ENCODE results near the gene TUBA1B.

Gene TUBA1B

GRCh38 chr12:49094975-49095365 lies 36.2 kb downstream of the TUBA1B start:
- no peak overlapping the region for H3K18ac ChIP-seq (ENCODE audit: low read depth in 1 of 2, low read length in 2 of 2)
- no peak overlapping the region for H3K27ac ChIP-seq (ENCODE audit: low read length, poor library complexity, severe bottlenecking)
- H3K9ac ChIP-seq (ENCODE audit: low read length), result no peak overlapping the region
- no peak overlapping the region for H3K4ac ChIP-seq (ENCODE audit: low read depth in 1 of 2, low read length in 2 of 2)
- no peak overlapping the region for H4K91ac ChIP-seq (ENCODE audit: low read length)
- H3K23ac ChIP-seq (ENCODE audit: low read length in 2 of 2), result no peak overlapping the region
- no peak overlapping the region for H2BK120ac ChIP-seq (ENCODE audit: low read depth, low read length)
- H3K9me3 ChIP-seq (ENCODE audit: control insufficient read depth, low read length), result no peaks in the 10 kb centered on the region
- peaks cover 28% of the 10 kb centered on the region for H3K4me1 ChIP-seq (ENCODE audit: control insufficient read depth, insufficient read depth, low read depth, low read length)
- H3K4me2 ChIP-seq (ENCODE audit: low read length, poor library complexity, severe bottlenecking), result no peak overlapping the region
- H2BK15ac ChIP-seq (ENCODE audit: low read depth, poor library complexity, severe bottlenecking), result no peak overlapping the region
- H2BK12ac ChIP-seq (ENCODE audit: low read length in 2 of 2), result no peak overlapping the region
- H3K14ac ChIP-seq (ENCODE audit: low read length in 2 of 2), result no peak overlapping the region
- no peak overlapping the region for H3K4me3 ChIP-seq (ENCODE audit: insufficient read depth in 1 of 2, low read depth in 1 of 2, low read length in 2 of 2)
- peaks cover 54 to 58% of the 10 kb centered on the region in 2 experiments for H3K27me3 ChIP-seq (ENCODE audit: control insufficient read depth in 1 of 2, insufficient read depth in 1 of 2, low read length in 2 of 2)
- WGBS, result 84% methylated on average over 2 of the region's 2 CpGs
- H3K79me1 ChIP-seq (replicated peaks; ENCODE audit: low read length, poor library complexity, severe bottlenecking), result no peaks in the 10 kb centered on the region
- H2BK5ac ChIP-seq (ENCODE audit: low read depth, low read length, poor library complexity, severe bottlenecking), result no peak overlapping the region
- H2AFZ ChIP-seq (ENCODE audit: low read depth, low read length), result no peak overlapping the region
- DNase-seq, result no peak
- H2AK5ac ChIP-seq (ENCODE audit: low read length, severe bottlenecking), result no peak overlapping the region
- peaks cover 17 to 34% of the 10 kb centered on the region in 2 experiments for H3K36me3 ChIP-seq (ENCODE audit: control insufficient read depth in 1 of 2, insufficient read depth in 2 of 2, low read depth in 1 of 2, low read length in 2 of 2)
- H4K8ac ChIP-seq (ENCODE audit: low read length), result no peak overlapping the region

- Histone ChIP-seq H2BK12ac (ENCODE audit: low read length in 2 of 2) (no peak within 1 kb of the TSS), H3K23ac (ENCODE audit: low read length in 2 of 2) (peak within 1 kb of the TSS in 1 of 2 experiments; percentile 32), H4K91ac (ENCODE audit: low read length) (no peak within 1 kb of the TSS), H3K4me2 (ENCODE audit: low read length, poor library complexity, severe bottlenecking) (peak within 1 kb of the TSS; percentile 60), H3K27me3 (ENCODE audit: control insufficient read depth in 1 of 2, insufficient read depth in 1 of 2, low read length in 2 of 2) (peaks cover 60 to 64% of the 10 kb centered on the region in 2 experiments), H3K36me3 (ENCODE audit: control insufficient read depth in 1 of 2, insufficient read depth in 2 of 2, low read depth in 1 of 2, low read length in 2 of 2) (peaks cover 17 to 29% of the 10 kb centered on the region in 2 experiments), H3K4me1 (ENCODE audit: control insufficient read depth, insufficient read depth, low read depth, low read length) (peaks cover 33% of the 10 kb centered on the region), H3K14ac (ENCODE audit: low read length in 2 of 2) (no peak within 1 kb of the TSS), H2BK5ac (ENCODE audit: low read depth, low read length, poor library complexity, severe bottlenecking) (no peak within 1 kb of the TSS), H3K79me1 (replicated peaks; ENCODE audit: low read length, poor library complexity, severe bottlenecking) (no peaks in the 10 kb centered on the region), H3K18ac (ENCODE audit: low read depth in 1 of 2, low read length in 2 of 2) (no peak within 1 kb of the TSS), H4K8ac (ENCODE audit: low read length) (no peak within 1 kb of the TSS), H2BK120ac (ENCODE audit: low read depth, low read length) (no peak within 1 kb of the TSS), H2AFZ (ENCODE audit: low read depth, low read length) (no peak within 1 kb of the TSS), H3K27ac (ENCODE audit: low read length, poor library complexity, severe bottlenecking) (no peak within 1 kb of the TSS), H3K9ac (ENCODE audit: low read length) (no peak within 1 kb of the TSS), H3K4me3 (ENCODE audit: insufficient read depth in 1 of 2, low read depth in 1 of 2, low read length in 2 of 2) (peak within 1 kb of the TSS; percentile 16 to 53), H3K4ac (ENCODE audit: low read depth in 1 of 2, low read length in 2 of 2) (no peak within 1 kb of the TSS), H2BK15ac (ENCODE audit: low read depth, poor library complexity, severe bottlenecking) (no peak within 1 kb of the TSS), H3K9me3 (ENCODE audit: control insufficient read depth, low read length) (no peaks in the 10 kb centered on the region), H2AK5ac (ENCODE audit: low read length, severe bottlenecking) (no peak within 1 kb of the TSS)
- DNase-seq, result peak; percentile 21
- 8% methylated on average over 44 of the region's 49 CpGs for WGBS
Observed at GRCh38 chr12:49094160-49094974, 36.8 kb downstream of the TUBA1B start, which contains the start of gene DHH. DHH (minus strand) TSS chr12:49094801; CDS start chr12:49094512, 289 bp downstream.

- DNase-seq, result no peak
- Histone ChIP-seq H3K4me1 (ENCODE audit: control insufficient read depth, insufficient read depth, low read depth, low read length) (peaks cover 33% of the 10 kb centered on the region), H2AK5ac (ENCODE audit: low read length, severe bottlenecking) (no peak overlapping the region), H2AFZ (ENCODE audit: low read depth, low read length) (no peak overlapping the region), H3K4me3 (ENCODE audit: insufficient read depth in 1 of 2, low read depth in 1 of 2, low read length in 2 of 2) (peak overlapping the region; percentile 16 to 53), H3K36me3 (ENCODE audit: control insufficient read depth in 1 of 2, insufficient read depth in 2 of 2, low read depth in 1 of 2, low read length in 2 of 2) (peaks cover 17 to 24% of the 10 kb centered on the region in 2 experiments), H2BK120ac (ENCODE audit: low read depth, low read length) (no peak overlapping the region), H3K9me3 (ENCODE audit: control insufficient read depth, low read length) (no peaks in the 10 kb centered on the region), H3K23ac (ENCODE audit: low read length in 2 of 2) (peak overlapping the region in 1 of 2 experiments; percentile 32), H3K4ac (ENCODE audit: low read depth in 1 of 2, low read length in 2 of 2) (no peak overlapping the region), H4K91ac (ENCODE audit: low read length) (no peak overlapping the region), H2BK5ac (ENCODE audit: low read depth, low read length, poor library complexity, severe bottlenecking) (no peak overlapping the region), H2BK15ac (ENCODE audit: low read depth, poor library complexity, severe bottlenecking) (no peak overlapping the region), H3K27me3 (ENCODE audit: control insufficient read depth in 1 of 2, insufficient read depth in 1 of 2, low read length in 2 of 2) (peaks cover 66 to 70% of the 10 kb centered on the region in 2 experiments), H2BK12ac (ENCODE audit: low read length in 2 of 2) (no peak overlapping the region), H3K18ac (ENCODE audit: low read depth in 1 of 2, low read length in 2 of 2) (no peak overlapping the region), H3K79me1 (replicated peaks; ENCODE audit: low read length, poor library complexity, severe bottlenecking) (no peaks in the 10 kb centered on the region), H3K9ac (ENCODE audit: low read length) (no peak overlapping the region), H4K8ac (ENCODE audit: low read length) (no peak overlapping the region), H3K27ac (ENCODE audit: low read length, poor library complexity, severe bottlenecking) (no peak overlapping the region), H3K4me2 (ENCODE audit: low read length, poor library complexity, severe bottlenecking) (peak overlapping the region; percentile 60), H3K14ac (ENCODE audit: low read length in 2 of 2) (no peak overlapping the region)
- 6% methylated on average over 9 of the region's 9 CpGs for whole genome bisulfite sequencing
Observed at GRCh38 chr12:49093792-49094159, 37.4 kb downstream of the TUBA1B start.

- no peak overlapping the region for H3K23ac ChIP-seq (ENCODE audit: low read length in 2 of 2)
- peaks cover 70 to 74% of the 10 kb centered on the region in 2 experiments for H3K27me3 ChIP-seq (ENCODE audit: control insufficient read depth in 1 of 2, insufficient read depth in 1 of 2, low read length in 2 of 2)
- no peak overlapping the region for H3K4me3 ChIP-seq (ENCODE audit: insufficient read depth in 1 of 2, low read depth in 1 of 2, low read length in 2 of 2)
- H2BK15ac ChIP-seq (ENCODE audit: low read depth, poor library complexity, severe bottlenecking), result no peak overlapping the region
- H3K9me3 ChIP-seq (ENCODE audit: control insufficient read depth, low read length), result no peaks in the 10 kb centered on the region
- WGBS, result 53% methylated on average over 1 of the region's 4 CpGs
- H2BK120ac ChIP-seq (ENCODE audit: low read depth, low read length), result no peak overlapping the region
- H4K91ac ChIP-seq (ENCODE audit: low read length), result no peak overlapping the region
- no peak overlapping the region for H3K27ac ChIP-seq (ENCODE audit: low read length, poor library complexity, severe bottlenecking)
- no peak overlapping the region for H2BK12ac ChIP-seq (ENCODE audit: low read length in 2 of 2)
- no peak overlapping the region for H2AK5ac ChIP-seq (ENCODE audit: low read length, severe bottlenecking)
- no peaks in the 10 kb centered on the region for H3K79me1 ChIP-seq (replicated peaks; ENCODE audit: low read length, poor library complexity, severe bottlenecking)
- H4K8ac ChIP-seq (ENCODE audit: low read length), result no peak overlapping the region
- no peak overlapping the region for H2BK5ac ChIP-seq (ENCODE audit: low read depth, low read length, poor library complexity, severe bottlenecking)
- no peak overlapping the region for H3K9ac ChIP-seq (ENCODE audit: low read length)
- H3K36me3 ChIP-seq (ENCODE audit: control insufficient read depth in 1 of 2, insufficient read depth in 2 of 2, low read depth in 1 of 2, low read length in 2 of 2), result peaks cover 13 to 16% of the 10 kb centered on the region in 2 experiments
- no peak overlapping the region for H3K4me2 ChIP-seq (ENCODE audit: low read length, poor library complexity, severe bottlenecking)
- no peak overlapping the region for H3K18ac ChIP-seq (ENCODE audit: low read depth in 1 of 2, low read length in 2 of 2)
- no peak overlapping the region for H3K4ac ChIP-seq (ENCODE audit: low read depth in 1 of 2, low read length in 2 of 2)
- no peak for DNase-seq
- H3K4me1 ChIP-seq (ENCODE audit: control insufficient read depth, insufficient read depth, low read depth, low read length), result peaks cover 38% of the 10 kb centered on the region
- no peak overlapping the region for H2AFZ ChIP-seq (ENCODE audit: low read depth, low read length)
- H3K14ac ChIP-seq (ENCODE audit: low read length in 2 of 2), result no peak overlapping the region
Observed at GRCh38 chr12:49092816-49093406, 38.3 kb downstream of the TUBA1B start.
